ENCODE data around the gene SMARCE1. TPM values are rescaled to one million over a fixed set of nuclear protein-coding genes. Genes with fewer than 3 reads are reported as not detected.
A peak's percentile ranks its signal among the peaks of the same experiment; 100 is the strongest.

SMARCE1 gene
- total RNA-seq, 1 donor from 2014 or later = 195 TPM

DNA sequence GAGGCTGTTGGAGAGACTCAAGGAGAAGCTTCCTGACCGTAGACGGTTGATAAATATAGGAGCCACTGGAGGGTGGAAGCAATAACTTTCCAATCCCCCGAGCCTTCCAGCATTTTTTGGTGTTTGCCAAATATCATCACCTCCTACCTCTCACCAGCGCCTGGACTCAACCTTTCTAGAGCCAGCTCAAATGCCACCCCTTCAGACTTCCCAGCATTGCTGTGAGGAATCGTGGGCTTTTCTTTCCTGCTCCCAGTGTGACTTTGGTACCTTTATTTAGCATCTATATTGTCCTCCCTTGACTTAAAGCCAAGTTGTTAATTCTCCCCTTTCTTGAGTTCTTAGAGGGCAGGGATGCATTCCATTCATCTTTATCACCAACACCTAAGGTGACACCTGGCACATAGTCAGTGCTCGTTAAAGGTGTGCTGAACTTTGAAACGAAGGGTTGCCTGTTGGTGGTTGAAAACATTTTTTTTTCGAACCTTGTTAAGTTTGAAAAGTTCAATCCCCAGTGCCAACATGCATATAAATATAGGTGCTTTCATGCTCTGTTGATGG is 47.1 kb downstream of the SMARCE1 start:
- no peaks in the 10 kb centered on the region for H3K36me3 Mint-ChIP-seq (ENCODE audit: insufficient read depth)
- no peak overlapping the region for H3K27ac Mint-ChIP-seq
- TF ChIP-seq, protein P1, sequence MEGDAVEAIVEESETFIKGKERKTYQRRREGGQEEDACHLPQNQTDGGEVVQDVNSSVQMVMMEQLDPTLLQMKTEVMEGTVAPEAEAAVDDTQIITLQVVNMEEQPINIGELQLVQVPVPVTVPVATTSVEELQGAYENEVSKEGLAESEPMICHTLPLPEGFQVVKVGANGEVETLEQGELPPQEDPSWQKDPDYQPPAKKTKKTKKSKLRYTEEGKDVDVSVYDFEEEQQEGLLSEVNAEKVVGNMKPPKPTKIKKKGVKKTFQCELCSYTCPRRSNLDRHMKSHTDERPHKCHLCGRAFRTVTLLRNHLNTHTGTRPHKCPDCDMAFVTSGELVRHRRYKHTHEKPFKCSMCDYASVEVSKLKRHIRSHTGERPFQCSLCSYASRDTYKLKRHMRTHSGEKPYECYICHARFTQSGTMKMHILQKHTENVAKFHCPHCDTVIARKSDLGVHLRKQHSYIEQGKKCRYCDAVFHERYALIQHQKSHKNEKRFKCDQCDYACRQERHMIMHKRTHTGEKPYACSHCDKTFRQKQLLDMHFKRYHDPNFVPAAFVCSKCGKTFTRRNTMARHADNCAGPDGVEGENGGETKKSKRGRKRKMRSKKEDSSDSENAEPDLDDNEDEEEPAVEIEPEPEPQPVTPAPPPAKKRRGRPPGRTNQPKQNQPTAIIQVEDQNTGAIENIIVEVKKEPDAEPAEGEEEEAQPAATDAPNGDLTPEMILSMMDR (IDR thresholded peaks at IDR 0.05; ENCODE audit: unreplicated experiment) = no peak
- H3K4me3 Mint-ChIP-seq (ENCODE audit: low read depth) = no peak overlapping the region
- H3K27me3 Mint-ChIP-seq = no peaks in the 10 kb centered on the region
- DNase-seq (ENCODE audit: low spot score, unreplicated experiment) = no peak
- H3K4me1 Mint-ChIP-seq (ENCODE audit: low read depth) = peaks cover 9% of the 10 kb centered on the region
- H3K9me3 Mint-ChIP-seq (ENCODE audit: low read depth) = peaks cover 3% of the 10 kb centered on the region

DNA sequence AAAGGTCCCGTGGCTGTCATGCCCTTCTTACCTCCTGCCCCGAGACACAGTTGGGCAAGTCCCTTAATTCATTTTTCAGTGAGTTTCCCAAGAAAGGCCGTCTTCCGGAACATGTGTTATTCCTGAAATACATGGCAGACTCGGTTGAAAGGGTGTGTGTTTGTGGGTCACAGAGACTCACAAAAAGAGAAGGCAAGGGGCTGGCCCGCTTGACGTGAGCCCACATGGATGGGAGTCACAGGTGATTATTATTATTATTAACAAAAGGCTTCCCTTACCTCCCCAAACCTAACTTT is 48.2 kb downstream of the SMARCE1 start:
- TF ChIP-seq, protein P1 (IDR thresholded peaks at IDR 0.05; ENCODE audit: unreplicated experiment) = no peak
- Mint-ChIP-seq H3K27ac (peak overlapping the region; percentile 31), H3K27me3 (no peaks in the 10 kb centered on the region), H3K9me3 (ENCODE audit: low read depth) (peaks cover 3% of the 10 kb centered on the region), H3K4me3 (ENCODE audit: low read depth) (no peak overlapping the region), H3K36me3 (ENCODE audit: insufficient read depth) (no peaks in the 10 kb centered on the region), H3K4me1 (ENCODE audit: low read depth) (peaks cover 9% of the 10 kb centered on the region)
- no peak for DNase-seq (ENCODE audit: low spot score, unreplicated experiment)

DNA sequence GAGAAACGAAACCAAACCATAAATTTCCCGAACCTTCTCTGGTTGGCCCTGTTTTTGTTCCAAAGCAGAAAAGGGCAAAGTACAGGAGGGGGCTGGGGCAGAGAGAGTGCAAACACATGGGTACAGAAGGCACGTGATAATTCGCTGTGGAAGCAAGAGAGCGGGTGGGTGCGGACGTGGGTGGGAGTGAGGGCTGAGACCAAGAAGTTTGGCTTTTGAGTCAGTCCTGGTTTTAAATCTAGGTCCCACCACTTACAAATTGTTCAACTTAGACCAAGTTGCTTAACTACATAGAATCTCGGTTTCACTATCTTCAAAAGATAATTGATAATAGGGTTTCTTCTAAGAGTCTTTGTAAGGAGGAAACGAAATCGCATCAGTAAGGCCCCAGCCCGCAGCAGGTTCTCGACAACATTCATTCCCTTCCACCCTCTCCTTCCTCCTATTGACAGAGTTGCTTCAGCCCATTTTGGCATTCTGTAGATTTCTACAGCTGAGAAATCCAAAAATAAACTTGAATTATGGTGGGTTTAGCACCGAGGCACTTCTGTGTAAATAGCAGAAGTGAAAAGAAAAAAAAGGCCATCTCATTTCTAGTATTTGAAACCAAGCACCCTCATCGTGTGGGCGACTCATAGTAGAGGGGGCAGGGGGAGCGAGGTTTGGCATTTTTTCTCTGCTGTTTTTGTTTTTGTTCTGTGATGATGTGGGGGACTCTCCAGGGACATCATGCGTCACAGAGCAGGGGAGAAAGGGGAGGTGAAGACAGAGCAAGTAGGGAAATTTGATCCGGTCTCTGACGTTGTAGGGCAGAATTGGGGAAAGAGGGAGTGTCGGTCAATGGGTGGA is 48.8 kb downstream of the SMARCE1 start:
- TF ChIP-seq, protein P1 (IDR thresholded peaks at IDR 0.05; ENCODE audit: unreplicated experiment) = no peak
- no peak for DNase-seq (ENCODE audit: low spot score, unreplicated experiment)
- Mint-ChIP-seq H3K27ac (peak overlapping the region; percentile 31), H3K36me3 (ENCODE audit: insufficient read depth) (no peaks in the 10 kb centered on the region), H3K4me3 (ENCODE audit: low read depth) (no peak overlapping the region), H3K9me3 (ENCODE audit: low read depth) (peaks cover 3% of the 10 kb centered on the region), H3K27me3 (no peaks in the 10 kb centered on the region), H3K4me1 (ENCODE audit: low read depth) (peaks cover 9% of the 10 kb centered on the region)

DNA sequence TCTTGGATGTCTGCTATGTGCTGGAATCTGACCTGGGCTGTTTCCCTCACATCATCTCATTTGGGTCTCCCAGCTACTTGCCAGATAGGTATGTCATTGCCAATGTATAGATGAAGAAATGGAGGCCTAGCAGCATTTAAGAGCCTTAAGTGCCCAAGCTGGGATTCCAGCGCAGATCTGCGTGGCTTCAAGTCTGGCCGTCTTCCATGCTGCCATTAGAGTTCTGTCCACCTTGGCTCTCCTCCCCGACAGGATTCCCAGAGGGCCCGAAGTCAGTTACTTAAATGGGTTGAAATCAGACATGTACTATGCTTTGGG is 49.4 kb downstream of the SMARCE1 start:
- Mint-ChIP-seq H3K36me3 (ENCODE audit: insufficient read depth) (no peaks in the 10 kb centered on the region), H3K27ac (no peak overlapping the region), H3K4me1 (ENCODE audit: low read depth) (peaks cover 9% of the 10 kb centered on the region), H3K4me3 (ENCODE audit: low read depth) (no peak overlapping the region), H3K27me3 (no peaks in the 10 kb centered on the region), H3K9me3 (ENCODE audit: low read depth) (peaks cover 3% of the 10 kb centered on the region)
- TF ChIP-seq, protein P1 (IDR thresholded peaks at IDR 0.05; ENCODE audit: unreplicated experiment) = no peak
- no peak for DNase-seq (ENCODE audit: low spot score, unreplicated experiment)

DNA sequence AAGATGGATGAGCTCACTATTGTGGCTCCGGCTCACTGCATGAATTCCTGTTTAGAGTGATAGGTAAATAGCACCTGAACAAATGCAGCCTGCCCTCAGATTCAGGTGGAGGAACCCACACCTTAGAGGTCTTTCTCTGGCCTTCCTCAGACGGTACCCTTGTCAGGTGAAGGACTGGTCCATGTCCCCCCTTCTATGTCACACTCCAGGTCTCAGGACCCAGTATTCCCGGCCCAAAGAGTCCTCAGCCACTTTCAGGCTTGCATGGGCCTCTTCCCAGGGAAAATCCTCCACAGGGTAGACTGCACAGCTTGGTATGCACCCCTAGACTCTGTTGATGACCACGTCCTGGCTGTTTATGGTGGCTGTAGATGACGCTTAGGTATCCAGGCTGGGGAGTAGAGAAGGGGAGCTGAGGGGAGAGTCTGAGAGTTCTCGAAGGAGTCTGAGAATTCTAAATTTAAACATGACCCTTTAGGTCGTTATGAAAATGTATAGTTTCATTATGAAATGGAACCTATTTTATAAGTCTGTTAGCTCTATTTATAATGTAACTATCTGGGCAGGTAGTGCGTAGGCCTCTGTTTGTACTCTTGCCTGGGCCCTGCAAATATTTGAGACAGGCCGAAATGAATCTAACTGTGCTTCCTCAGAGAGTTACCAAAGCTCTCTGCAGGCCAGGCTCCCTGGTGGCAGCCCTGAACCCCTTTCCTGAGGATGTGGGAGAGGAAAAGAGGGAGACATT is 49.9 kb downstream of the SMARCE1 start:
- Mint-ChIP-seq H3K9me3 (ENCODE audit: low read depth) (peaks cover 3% of the 10 kb centered on the region), H3K4me1 (ENCODE audit: low read depth) (peaks cover 9% of the 10 kb centered on the region), H3K4me3 (ENCODE audit: low read depth) (no peak overlapping the region), H3K36me3 (ENCODE audit: insufficient read depth) (no peaks in the 10 kb centered on the region), H3K27ac (no peak overlapping the region), H3K27me3 (no peaks in the 10 kb centered on the region)
- TF ChIP-seq, protein P1 (IDR thresholded peaks at IDR 0.05; ENCODE audit: unreplicated experiment) = no peak
- DNase-seq (ENCODE audit: low spot score, unreplicated experiment) = no peak
